Measurements from ENCODE around the gene PITHD1.
"Not testable (repeated sequence)": the region's sequence is repeated elsewhere in the genome, so short reads cannot be mapped to it uniquely, and the experiment has no call there.

Gene PITHD1, protein sequence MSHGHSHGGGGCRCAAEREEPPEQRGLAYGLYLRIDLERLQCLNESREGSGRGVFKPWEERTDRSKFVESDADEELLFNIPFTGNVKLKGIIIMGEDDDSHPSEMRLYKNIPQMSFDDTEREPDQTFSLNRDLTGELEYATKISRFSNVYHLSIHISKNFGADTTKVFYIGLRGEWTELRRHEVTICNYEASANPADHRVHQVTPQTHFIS
- total RNA-seq, result 17.0 to 126 (median 76.9) reads per million in 17 experiments

DNA sequence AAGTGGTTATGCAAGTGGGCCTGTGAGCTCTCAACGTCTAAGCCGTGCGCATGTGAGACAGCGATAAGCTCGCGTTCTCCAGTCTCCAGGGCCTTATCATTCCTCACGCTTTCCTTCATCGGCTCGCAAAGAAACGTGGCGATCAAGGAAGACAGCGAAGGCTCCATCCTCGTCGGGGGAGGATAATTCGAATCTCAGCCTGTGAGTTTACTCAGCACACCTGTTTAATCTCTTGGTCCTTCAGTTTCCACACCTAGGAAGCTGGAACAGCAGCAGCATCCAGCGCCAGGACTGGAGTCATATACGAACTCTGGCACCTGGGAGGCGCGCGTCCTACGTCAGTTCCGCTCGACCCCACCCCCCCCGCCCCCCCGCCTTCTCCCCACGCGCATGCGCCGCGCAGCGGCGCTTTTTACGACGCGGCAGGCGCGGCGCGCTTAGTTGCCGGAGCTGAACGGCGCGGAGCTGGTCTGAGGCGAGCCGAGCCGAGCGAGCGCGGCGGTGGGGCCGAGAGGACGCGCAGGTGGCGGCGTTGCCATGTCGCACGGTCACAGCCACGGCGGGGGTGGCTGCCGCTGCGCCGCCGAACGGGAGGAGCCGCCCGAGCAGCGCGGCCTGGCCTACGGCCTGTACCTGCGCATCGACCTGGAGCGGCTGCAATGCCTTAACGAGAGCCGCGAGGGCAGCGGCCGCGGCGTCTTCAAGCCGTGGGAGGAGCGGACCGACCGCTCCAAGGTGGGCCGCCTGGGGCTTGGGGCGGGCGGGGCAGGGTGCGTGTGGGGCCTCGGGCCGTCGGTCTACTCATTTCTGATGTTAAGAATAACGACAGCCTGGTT lies at the start of gene PITHD1:
Gene PITHD1, plus strand, starts transcription at position 440 of the 836 bp plus-strand sequence. Its CDS starts 98 bp downstream, at position 538.
- peak; percentile 91 to 95 (median 94) for DNase-seq

DNA sequence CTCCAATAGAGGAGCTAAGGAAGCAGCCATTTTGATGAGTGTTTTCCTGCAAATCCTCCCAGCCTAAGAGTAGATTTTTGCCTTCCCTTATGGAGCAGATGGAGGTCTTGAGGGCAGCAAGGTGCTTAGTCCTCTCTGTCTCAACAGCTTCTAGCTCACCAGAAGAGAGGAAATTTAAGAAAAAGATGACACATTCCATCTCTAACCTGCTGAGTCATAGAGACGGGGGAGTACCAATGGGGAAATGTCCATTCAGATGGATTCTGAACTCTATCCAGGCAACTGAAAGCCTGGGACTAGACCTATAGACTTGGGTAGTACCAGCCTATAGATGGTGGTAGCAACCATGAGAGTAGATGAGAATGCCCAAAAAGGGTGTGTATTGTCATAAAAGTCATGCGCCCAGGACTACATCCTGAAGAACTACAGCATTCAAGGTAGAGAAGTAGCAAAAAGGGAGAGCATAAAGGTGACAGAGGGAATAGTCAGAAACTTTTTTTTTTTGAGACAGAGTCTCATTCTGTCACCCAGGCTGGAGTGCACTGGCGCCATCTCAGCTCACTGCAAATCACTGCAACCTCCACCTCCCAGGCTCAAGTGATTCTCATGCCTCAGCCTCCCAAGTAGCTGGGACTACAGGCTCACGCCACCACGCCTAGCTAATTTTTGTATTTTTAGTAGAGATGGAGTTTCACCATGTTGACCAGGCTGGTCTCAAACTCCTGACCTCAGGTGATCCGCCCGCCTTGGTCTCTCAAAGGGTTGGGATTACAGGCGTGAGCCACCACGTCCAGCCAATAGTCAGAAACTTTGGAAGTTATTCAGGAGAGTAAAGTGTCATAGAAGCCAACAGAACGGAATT lies 45.6 kb upstream of the PITHD1 start:
- DNase-seq, result peak; percentile 16 to 62 (median 45)

DNA sequence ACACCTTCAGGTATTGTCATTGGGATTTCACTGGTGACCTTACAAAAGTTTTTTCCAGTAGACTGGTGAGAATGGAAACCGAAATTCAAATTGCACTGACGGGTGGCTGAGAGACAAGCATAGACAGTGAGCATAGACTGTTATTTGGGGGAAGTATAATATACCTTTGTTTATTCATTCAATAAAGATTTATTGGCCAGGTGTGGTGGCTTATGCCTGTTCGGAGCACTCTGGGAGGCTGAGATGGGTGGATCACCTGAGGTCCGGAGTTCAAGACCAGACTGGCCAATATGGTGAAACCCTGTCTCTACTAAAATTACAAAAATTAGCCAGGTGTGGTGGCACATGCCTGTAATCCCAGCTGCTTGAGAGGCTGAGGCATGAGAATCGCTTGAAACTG lies 44.9 kb upstream of the PITHD1 start:
- DNase-seq, result not testable (repeated sequence)

DNA sequence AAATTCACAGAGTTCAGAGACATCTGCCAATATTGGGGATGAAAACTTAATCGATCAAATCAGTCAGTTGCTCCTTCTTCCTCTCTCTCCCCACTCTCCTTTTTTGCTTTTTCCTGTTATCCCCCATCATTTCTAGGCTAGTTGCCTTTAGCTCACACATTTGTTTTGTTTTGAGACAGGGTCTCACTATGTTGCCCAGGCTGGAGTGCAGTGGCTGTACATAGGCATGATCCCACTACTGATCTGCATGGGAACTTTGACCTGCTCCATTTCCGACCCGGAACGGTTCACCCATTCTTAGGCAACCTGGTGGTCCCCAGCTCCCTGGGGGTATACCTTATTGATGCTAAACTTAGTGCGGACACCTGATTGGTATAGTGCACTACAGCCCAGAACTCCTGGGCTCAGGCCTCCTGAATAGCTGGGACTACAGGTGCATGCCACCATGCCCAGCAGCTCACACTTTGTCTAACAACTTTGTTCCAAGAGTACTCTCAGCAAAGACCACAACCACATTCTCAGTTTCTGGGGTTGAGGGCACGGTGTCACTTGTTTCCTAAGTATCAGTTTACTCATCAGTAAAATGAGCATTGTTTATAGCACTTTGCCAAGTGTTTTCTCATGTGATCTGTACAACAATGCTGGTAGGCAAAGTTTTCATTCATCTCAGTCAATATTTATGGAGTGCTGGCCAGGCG lies 41.6 kb upstream of the PITHD1 start:
- DNase-seq, result no peak

DNA sequence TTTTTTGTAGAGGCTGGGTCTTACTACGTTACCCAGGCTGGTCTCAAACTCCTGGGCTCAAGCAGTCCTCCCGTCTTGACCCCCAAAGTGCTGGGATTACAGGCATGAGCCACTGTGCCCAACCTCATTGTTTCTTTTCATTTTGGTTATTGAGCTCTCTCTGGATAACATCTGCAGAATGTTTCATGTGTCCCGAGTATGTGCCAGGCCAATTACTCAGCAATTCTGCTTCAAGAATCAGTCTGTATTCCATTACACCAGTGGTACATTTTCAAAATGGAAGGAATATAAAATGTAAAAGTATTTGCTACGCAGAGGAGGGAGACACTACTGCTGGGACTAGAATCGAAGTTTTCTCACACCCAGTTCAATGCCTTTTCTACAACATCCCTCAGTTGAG lies 36.6 kb upstream of the PITHD1 start:
- DNase-seq, result no peak

DNA sequence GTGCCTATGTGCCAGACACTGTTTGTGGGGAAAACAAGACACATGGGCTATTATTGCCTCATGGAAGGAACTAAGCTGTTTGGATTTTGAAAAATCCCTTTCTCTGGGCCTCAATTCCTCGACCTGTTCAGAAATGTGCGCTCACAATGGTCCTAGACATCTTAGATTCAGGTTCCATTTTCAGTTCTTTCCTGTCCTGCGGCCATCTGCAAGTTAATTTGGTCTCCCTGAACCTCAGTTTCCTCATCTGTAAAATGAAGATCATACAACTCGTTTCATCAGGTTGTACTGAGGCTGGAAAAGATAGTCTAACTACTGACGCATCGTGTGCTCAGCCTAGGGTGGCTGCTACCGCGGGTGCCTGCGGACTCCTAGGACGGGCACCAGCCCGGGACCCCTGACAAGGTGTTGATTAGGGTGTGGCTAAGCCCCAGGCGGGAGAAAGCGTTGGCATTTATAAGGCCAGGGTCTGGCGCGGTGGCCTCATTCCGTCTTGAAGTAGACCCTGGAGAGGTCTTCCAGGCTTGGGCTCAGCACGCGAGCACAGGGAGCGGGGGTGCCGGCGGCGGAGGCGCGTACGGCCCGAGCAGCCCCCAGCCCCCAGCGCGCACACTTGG lies 35.4 kb upstream of the PITHD1 start:
- peak in 1 of 4 experiments; percentile 15 for DNase-seq

DNA sequence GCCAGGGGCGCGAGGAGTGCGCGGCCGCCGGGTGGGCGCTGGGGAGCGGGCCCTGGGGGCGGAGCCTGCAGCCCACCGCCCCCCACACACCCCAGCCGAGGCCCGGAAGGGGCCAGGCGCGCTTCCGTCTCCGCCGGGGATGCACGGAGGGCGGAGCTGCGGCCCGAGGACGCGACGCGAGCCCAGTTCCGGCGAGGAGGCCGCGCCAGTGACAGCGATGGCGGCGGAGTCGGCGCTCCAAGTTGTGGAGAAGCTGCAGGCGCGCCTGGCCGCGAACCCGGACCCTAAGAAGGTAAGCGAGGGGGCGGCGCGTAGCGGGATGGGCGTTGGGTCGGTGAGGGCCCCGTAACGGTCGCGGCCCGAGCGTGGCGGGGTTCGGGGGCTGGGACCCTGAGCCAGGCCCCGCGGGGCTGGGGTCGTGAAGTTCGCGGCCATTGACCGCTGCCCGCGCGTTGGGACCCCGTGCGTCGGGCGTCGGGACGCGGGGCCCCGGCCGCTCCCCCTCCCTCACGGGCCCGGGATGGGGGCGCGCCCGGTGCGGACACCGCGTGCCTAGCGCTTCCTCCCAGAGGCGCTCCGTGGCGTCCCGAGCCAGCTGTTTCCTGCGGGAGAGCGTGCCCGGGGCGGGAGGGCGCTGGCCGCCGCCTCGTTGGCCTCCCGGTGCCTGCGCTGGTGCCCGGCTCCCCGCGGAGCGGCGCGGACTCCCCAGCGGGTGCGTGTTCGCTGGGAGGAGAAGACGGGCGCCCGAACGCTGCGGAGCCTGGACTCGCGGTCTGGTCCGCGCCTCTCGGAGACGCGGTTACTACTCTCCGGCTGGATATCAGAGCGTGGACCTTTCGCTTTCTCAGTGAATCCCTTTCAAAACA lies 34.7 kb upstream of the PITHD1 start, which contains the start of gene ELOA:
Gene ELOA, plus strand, starts transcription at position 185 of the 866 bp plus-strand sequence. Its CDS starts 33 bp downstream, at position 218.
- DNase-seq, result peak; percentile 78 to 94 (median 88)

DNA sequence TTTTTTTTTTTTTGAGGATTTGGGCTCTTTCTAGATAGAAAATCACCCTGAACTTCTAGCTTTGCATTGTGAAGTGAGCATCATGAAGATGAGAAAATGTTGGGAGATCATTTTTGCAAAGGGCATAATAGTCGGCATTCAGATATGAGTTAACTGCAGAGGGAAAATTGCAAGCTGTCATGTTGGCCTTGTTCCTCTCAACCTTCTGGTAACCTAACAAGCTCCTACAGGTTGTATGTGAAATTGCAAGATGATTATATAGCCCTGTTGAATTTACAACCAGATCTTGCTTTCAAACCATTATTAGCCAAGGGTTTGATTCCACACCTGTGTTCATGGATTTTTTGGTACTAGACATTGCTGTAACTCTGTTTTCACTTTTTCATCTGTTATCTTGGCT lies 32.7 kb upstream of the PITHD1 start:
- DNase-seq, result peak in 3 of 4 experiments; percentile 37 to 59 (median 52)

DNA sequence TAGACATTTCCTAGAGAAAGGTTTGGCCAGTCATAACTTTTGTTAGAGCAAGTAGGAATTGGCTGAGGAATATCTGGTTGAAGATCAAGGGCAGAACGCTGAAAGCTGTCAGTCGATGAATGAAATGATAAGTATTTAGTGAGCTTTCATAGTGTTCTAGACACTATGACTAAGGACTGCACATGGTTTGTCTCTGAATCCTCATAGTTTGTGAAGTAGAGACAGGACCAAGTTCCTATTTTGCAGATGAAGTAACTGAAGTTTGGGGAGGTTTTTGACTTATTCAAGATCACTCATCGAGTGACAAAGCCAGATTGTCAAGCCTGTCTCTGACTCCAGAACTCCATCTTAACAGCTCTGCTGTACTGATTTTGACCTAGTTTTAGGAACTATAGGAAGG lies 30.2 kb upstream of the PITHD1 start:
- DNase-seq, result peak; percentile 8 to 57 (median 32)

DNA sequence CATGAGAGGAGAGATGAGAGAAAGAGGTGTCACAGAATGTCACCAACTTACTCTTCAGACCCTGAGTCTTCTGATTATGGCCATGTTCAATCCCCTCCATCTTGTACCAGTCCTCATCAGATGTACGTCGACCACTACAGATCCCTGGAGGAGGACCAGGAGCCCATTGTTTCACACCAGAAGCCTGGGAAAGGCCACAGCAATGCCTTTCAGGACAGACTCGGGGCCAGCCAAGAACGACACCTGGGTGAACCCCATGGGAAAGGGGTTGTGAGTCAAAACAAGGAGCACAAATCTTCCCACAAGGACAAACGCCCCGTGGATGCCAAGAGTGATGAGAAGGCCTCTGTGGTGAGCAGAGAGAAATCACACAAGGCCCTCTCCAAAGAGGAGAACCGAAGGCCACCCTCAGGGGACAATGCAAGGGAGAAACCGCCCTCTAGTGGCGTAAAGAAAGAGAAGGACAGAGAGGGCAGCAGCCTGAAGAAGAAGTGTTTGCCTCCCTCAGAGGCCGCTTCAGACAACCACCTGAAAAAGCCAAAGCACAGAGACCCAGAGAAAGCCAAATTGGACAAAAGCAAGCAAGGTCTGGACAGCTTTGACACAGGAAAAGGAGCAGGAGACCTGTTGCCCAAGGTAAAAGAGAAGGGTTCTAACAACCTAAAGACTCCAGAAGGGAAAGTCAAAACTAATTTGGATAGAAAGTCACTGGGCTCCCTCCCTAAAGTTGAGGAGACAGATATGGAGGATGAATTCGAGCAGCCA lies 27.0 kb upstream of the PITHD1 start:
- DNase-seq, result peak; percentile 61 to 79 (median 76)

DNA sequence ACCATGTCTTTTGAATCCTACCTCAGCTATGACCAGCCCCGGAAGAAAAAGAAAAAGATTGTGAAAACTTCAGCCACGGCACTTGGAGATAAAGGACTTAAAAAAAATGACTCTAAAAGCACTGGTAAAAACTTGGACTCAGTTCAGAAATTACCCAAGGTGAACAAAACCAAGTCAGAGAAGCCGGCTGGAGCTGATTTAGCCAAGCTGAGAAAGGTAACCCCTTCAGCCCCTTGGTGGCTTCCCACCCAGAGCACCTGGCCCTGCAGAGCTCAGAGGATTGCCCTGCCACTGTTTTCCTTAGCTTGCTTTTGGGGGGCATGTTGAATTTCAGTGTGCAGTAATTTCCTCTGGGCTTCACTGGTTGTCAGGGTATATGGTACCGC lies 26.4 kb upstream of the PITHD1 start:
- no peak for DNase-seq

DNA sequence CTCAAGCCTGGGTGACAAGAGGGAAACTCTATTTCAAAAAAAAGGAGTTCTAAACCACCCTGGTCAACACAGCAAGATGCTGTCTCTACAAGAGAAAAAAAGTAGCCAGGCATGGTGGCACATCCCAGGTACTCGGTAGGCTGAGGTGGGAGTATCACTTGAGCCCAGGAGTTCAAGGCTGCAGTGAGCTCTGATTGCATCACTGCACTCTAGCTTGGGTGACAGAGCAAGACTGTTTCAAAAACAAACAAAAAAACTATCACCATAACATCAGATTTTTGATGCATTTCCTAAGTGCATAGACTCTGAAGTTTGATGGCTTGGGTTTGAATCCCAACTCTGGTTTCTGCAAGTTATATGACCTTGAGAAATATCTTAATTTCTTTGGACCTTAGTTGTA lies 25.3 kb upstream of the PITHD1 start:
- DNase-seq, result no peak

DNA sequence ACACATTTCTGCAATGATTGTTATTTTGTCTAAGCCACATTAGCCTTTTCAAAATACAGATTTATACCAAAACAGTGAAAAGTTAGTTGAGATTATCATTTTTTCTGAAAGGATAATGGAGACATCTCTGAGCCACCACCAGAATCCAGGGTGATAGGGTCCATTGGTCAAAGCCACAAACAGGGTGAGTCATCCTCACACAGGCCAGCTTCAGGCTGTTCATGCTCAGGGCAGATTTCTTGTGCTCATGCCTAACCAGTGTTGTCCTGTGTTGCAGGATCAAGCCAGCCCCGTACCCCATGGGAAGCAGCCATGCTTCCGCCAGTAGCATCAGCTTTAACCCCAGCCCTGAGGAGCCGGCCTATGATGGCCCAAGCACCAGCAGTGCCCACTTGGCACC lies 21.5 kb upstream of the PITHD1 start:
- no peak for DNase-seq

DNA sequence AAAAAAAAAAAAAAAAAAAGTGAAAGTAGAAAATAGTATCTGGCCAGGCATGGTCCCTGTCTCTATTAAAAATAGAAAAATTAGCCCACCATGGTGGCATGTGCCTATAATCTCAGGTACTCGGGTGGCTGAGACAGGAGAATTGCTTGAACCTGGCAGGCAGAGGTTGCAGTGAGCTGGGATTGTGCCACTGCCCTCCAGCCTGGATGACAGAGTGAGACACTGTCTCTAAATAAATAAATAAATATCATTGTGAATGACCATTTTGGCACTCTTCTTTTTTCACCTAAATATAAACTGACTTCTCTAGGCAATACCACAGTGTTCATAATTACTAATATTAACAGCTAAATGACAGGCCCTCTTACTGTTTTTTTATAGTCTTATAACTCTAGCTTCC lies 20.4 kb upstream of the PITHD1 start:
- DNase-seq, result no peak

DNA sequence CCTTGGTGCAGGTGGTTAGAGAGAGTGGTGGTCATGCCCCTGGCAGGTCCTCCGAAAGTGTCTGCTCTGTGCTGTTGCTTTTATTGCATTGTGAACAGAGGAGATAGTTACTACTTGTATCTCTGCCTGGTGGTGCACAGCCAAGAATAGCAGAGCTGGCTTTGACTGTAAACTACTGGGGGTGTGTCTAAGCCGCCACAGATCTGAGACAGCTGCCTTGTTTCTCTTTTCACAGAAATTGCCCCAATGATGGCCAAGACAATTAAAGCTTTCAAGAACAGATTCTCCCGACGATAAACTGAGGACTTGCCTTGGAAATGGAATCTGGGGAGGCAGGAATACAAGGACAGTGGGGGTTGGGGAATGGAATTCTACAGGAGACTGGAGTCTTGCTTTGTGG lies 18.9 kb upstream of the PITHD1 start:
- no peak for DNase-seq

DNA sequence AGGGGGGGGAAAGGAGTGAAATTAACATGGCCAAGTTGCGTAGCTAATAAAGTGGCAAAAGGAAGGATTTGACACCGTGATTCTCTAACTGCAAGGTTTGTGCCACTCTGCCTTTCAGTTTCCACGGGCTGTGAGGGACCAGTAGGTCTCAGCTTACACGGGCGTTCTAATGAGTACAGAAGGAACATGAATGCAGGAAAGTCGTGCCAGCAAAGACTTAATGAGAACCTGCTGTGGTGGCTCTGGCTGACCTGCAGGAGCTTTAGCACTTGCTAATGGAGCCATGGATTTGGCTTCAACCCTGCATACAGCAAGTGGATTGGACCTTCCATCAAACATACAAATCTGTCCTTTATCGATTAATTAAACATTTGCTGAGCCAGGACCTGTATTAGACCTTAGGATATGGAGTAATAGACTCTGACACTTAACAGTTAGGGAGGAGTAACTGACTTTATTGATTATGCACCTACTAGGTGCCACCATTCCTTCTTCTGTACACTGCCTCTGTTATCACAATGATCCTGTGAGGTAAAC lies 15.1 kb upstream of the PITHD1 start:
- DNase-seq, result no peak

DNA sequence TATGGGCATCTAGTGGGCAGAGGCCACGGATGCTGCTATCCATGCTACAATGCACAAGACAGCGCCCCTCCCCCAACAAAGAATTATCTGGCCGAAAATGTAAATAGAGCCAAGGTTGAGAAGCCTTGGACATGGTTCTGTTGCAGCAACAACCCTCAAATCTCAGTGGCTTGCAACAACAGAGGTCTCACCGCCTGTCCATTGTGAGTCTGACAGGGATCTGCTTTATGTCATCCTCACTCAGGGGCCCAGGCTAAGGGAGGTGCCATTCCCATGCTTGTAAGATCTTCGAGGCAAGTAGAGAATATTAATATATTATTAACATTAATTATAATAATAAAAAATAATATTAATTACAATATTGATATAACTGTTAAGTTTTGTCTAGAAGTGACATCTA lies 9.5 kb upstream of the PITHD1 start:
- no peak for DNase-seq

DNA sequence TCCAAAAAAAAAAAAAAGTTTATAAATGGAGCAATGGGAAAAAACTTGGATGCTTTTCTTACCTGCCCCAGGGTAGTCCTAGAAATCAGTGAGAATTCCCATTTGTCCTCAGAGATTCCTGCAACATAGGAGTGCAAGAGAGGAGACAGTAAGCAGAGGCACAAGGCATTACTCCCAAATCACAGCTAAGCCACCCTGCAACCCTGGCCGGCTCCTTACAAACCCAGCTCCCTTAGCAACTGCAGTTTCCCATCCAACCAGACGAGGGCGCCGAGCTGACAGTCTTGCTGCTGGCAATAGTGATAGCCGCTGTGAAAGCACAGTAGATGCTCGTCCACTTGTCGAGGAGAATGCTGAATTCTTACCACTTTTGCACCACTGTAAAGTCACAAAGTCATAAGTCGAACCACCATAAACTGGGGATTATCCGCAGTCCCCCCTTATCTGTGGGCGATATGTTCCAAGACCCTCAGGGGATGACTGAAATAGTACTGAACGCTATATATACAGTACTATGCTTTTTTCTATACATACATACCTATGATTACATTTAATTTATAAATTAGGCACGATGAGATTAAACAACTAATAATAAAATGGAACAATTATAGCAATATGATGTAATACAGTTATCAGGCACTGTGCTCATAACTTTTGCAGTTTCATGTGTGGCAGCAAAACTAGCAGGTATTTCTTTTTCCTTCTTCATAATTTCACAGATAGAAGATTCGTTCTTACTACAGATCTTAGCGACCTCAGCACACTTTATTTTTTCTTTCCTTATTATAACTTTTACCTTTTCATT lies 6.0 kb upstream of the PITHD1 start:
- DNase-seq, result peak; percentile 88 to 94 (median 92)

DNA sequence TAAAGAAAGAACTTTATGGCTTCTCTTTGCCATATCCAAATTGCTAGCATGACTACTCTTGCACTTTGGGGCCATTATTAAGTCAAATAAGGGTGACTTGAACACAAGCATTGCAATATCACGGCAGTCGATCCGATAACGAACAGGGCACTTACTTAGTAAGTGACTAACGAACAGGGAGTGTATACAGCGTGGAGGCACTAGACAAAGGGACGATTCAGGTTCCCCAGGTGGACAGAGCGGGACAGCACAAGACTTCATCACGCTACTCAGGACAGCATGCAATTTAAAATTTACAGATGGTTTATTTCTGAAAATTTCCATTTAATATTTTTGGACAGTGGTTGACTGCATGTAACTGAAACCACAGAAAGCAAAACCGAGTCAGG lies 5.4 kb upstream of the PITHD1 start:
- DNase-seq, result no peak

All from suppressor macrophage (primary cell).